Sigmoid colon (tissue), 7 donors: Measurements from ENCODE around the gene TMEM204. TPM values are rescaled to one million over a fixed set of nuclear protein-coding genes. Genes with fewer than 3 reads are reported as not detected.

Experiments used
- DNase-seq: peaks from one replicate; pipeline ENCODE4 v3.0.0-alpha.2; 2019
- H3K27ac ChIP-seq, 4 donors: fragments of 200-600 bp; sonication (generic); one replicate each; pipeline ENCODE4 v1.5.1; 2016 to 2019; ENCODE audit warnings: mild to moderate bottlenecking in 1 of 4
- H3K27me3 ChIP-seq, 3 donors: fragments of 200-600 bp; sonication (generic); one replicate each; pipeline ENCODE4 v1.5.1; 2019; ENCODE audit warnings: mild to moderate bottlenecking in 1 of 3
- H3K36me3 ChIP-seq, 4 donors: fragments of 200-600 bp; sonication (generic); one replicate each; pipeline ENCODE4 v1.5.1; 2016 to 2019
- H3K4me1 ChIP-seq, 4 donors: fragments of 200-600 bp; sonication (generic); one replicate each; pipeline ENCODE4 v1.5.1; 2017 to 2019
- H3K4me3 ChIP-seq, 4 donors: fragments of 200-600 bp; sonication (generic); one replicate each; pipeline ENCODE4 v1.5.1; 2017 to 2019; ENCODE audit warnings: mild to moderate bottlenecking in 2 of 4, moderate library complexity in 1 of 4
- H3K9me3 ChIP-seq, 4 donors: fragments of 200-600 bp in 3 of 4; sonication (generic) in 3 of 4; one replicate each; pipeline versions ENCODE4 v1.5.1 to v1.6.1; 2013 to 2019
- EP300 ChIP-seq, 4 donors: sonication (generic); formaldehyde crosslinking; IDR thresholded peaks; one replicate each; pipeline ENCODE4 v1.6.1; 2017; ENCODE audit warnings: antibody characterized with exemption in 4 of 4
- POLR2A ChIP-seq, 2 donors: fragments of 450-650 bp; IDR thresholded peaks; one replicate each; pipeline ENCODE4 v1.6.1; 2016; ENCODE audit warnings: antibody characterized with exemption in 2 of 2, mild to moderate bottlenecking in 2 of 2, moderate library complexity in 2 of 2
- POLR2AphosphoS5 ChIP-seq, 4 donors: sonication (generic); formaldehyde crosslinking; IDR thresholded peaks; one replicate each; pipeline ENCODE4 v1.6.1; 2017; ENCODE audit warnings: antibody characterized with exemption in 4 of 4
- WGBS, 2 donors: extraction: QIAGEN DNeasy Blood & Tissue Kit; methylation state at CpG; one replicate each; pipeline ENCODE4 v1.1.7; 2013; 5-methylcytosine and 5-hydroxymethylcytosine counted together
- intact Hi-C: fragments of 100-400 bp; cut with DNase I; formaldehyde crosslinking; loops from one replicate; pipeline ENCODE4 v1.15.1; 2023
- polyA plus RNA-seq, 3 donors: library from polyadenylated mRNA; stranded (reverse); fragments of 200-250 nt; gene quantifications; one replicate each; pipeline ENCODE4 v1.2.3, GENCODE V29; 2013
- total RNA-seq, 4 donors: library from RNA; depleted of rRNA; stranded (reverse); fragments of >200 nt; gene quantifications; one replicate each; pipeline ENCODE4 v1.1.0, GENCODE V29; 2016
- TF ChIP-seq, protein P1 (sequence below), 4 experiments: fragments of 450-650 bp in 3 of 4; fragments of 200-600 bp in 1 of 4; IDR thresholded peaks; one replicate each; pipeline ENCODE4 v1.5.1; 2016 to 2019; ENCODE audit warnings: antibody characterized with exemption in 4 of 4, mild to moderate bottlenecking in 3 of 4, moderate library complexity in 2 of 4
- donor health status: healthy with polysubstance abuse.
- donor health status: Bipolar disorder and iron deficiency.
- donor health status: healthy.

Gene TMEM204
- total and polyA plus RNA-seq, 7 donors = 2.5 to 46.0 (median 38.0) TPM

DNA sequence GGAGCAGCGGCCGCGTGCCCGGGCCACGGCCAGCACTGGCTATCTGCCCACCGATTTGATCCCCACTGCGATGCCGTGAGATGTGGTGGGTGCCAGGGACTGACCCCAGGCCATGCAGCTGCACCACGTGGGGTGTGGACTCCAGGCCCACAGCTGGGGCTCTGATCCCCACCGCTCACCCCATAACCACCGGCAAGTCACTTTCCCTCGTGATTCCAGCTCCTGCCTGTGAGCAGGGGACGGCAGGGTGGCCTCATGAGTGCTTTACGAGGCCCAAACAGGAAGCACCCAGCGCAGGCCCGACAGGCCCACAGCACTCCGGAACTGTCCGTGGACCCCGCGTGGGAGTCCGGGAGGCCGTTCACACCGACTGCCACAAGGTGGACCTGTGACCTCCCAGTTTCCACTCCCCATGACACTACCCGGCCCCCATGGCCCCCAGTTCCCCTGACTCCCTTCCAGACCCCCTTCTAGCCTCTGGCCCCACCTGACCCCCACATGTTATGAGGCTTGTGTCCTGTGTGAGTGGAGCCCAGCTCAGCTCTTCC is 45.3 kb upstream of the TMEM204 start:
- peaks cover 0 to 8% (median 8%) of the 10 kb centered on the region in 4 donors for H3K4me1 ChIP-seq
- H3K27ac ChIP-seq = no peak overlapping the region
- no peaks in the 10 kb centered on the region for H3K36me3 ChIP-seq
- H3K4me3 ChIP-seq = no peak overlapping the region
- no peaks in the 10 kb centered on the region for H3K27me3 ChIP-seq
- 89% methylated on average over 24 of the region's 24 CpGs for WGBS, 2 donors
- H3K9me3 ChIP-seq = no peaks in the 10 kb centered on the region
- intact Hi-C loops = no loop called here
- TF ChIP-seq POLR2AphosphoS5 (IDR thresholded peaks at IDR 0.05) (no peak), EP300 (IDR thresholded peaks at IDR 0.05) (no peak), POLR2A (IDR thresholded peaks at IDR 0.05) (no peak)
- TF ChIP-seq, protein P1, sequence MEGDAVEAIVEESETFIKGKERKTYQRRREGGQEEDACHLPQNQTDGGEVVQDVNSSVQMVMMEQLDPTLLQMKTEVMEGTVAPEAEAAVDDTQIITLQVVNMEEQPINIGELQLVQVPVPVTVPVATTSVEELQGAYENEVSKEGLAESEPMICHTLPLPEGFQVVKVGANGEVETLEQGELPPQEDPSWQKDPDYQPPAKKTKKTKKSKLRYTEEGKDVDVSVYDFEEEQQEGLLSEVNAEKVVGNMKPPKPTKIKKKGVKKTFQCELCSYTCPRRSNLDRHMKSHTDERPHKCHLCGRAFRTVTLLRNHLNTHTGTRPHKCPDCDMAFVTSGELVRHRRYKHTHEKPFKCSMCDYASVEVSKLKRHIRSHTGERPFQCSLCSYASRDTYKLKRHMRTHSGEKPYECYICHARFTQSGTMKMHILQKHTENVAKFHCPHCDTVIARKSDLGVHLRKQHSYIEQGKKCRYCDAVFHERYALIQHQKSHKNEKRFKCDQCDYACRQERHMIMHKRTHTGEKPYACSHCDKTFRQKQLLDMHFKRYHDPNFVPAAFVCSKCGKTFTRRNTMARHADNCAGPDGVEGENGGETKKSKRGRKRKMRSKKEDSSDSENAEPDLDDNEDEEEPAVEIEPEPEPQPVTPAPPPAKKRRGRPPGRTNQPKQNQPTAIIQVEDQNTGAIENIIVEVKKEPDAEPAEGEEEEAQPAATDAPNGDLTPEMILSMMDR (IDR thresholded peaks at IDR 0.05) = no peak
- DNase-seq = no peak

DNA sequence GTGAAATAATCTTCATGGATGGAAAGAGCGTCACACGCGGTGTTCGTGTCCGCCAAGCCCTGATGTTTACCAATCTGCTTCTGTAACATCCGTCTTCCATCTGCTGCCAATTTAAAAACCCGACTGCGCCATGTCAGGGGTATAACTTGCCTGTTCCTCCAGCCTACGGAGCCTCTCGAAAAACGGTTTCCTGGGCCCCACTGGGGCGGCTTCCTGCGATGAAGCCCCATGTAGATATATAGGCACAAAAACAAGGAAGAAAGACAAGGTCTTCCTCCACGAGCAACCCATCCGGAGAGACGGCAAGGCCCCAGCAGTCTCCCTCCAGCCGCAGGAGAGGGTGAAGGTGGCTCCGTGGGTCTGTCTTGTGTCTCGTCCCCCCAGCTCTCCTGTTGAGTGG is 44.8 kb upstream of the TMEM204 start, which contains the start of gene PTX4:
PTX4 (minus strand) TSS at position 326 of the 400 bp plus-strand sequence; CDS start at position 291, 35 bp downstream.
- no peaks in the 10 kb centered on the region for H3K27me3 ChIP-seq
- H3K4me3 ChIP-seq = no peak within 1 kb of the TSS
- intact Hi-C loops = no loop called here
- H3K9me3 ChIP-seq = no peaks in the 10 kb centered on the region
- H3K36me3 ChIP-seq = no peaks in the 10 kb centered on the region
- TF ChIP-seq POLR2A (IDR thresholded peaks at IDR 0.05) (no peak), EP300 (IDR thresholded peaks at IDR 0.05) (no peak), POLR2AphosphoS5 (IDR thresholded peaks at IDR 0.05) (no peak)
- TF ChIP-seq, protein P1 (IDR thresholded peaks at IDR 0.05) = no peak
- H3K4me1 ChIP-seq = peaks cover 0 to 11% (median 8%) of the 10 kb centered on the region in 4 donors
- 77 to 88% methylated on average over 19 of the region's 19 CpGs for WGBS, 2 donors
- no peak within 1 kb of the TSS for H3K27ac ChIP-seq
- no peak for DNase-seq

DNA sequence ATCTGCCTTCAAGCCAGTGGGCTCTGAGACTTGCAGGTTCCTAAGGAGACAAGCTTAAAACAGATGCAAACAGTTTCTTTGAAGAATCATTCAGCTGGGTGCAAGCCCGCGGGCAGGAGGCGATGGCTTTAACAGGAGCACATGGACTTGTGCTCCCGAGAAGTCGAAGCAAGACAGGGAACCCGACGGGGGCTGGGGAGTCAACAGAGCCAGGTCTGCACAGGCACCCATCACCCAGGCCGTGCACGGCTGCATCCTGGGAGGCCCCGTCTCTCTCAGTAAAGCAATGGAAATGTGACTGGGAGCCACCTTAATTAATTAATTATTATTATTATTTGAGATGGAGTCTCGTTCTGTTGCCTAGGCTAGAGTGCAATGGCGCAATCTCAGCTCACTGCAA is 44.4 kb upstream of the TMEM204 start:
- no peak overlapping the region for H3K4me3 ChIP-seq
- no peak overlapping the region for H3K27ac ChIP-seq
- H3K9me3 ChIP-seq = no peaks in the 10 kb centered on the region
- intact Hi-C loops = no loop called here
- H3K36me3 ChIP-seq = no peaks in the 10 kb centered on the region
- no peak for DNase-seq
- H3K27me3 ChIP-seq = no peaks in the 10 kb centered on the region
- 94 to 95% methylated on average over 12 of the region's 12 CpGs for WGBS, 2 donors
- H3K4me1 ChIP-seq = peaks cover 0 to 16% (median 12%) of the 10 kb centered on the region in 4 donors
- TF ChIP-seq, protein P1 (IDR thresholded peaks at IDR 0.05) = no peak
- TF ChIP-seq POLR2A (IDR thresholded peaks at IDR 0.05) = no peak
- no peak for TF ChIP-seq EP300 (IDR thresholded peaks at IDR 0.05)
- no peak for TF ChIP-seq POLR2AphosphoS5 (IDR thresholded peaks at IDR 0.05)

DNA sequence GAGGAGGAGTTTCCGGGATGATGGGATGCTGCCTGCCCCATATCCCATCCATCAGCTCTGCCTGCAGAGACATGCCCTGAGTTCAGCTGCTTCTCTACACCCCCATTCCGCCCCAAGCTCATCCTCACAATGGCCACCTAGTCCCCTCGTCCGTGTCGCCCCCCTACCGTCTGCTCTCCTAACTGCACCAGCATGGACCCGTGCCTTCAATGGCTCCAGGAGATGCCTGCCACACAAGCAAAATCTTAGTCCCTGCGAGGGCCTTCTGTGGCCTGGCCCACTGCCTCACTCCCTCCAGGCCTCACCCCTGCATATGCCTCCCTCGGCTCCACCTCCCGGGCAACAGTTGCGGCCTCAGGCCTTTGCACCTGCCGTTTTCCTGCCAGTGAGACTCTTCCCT is 42.1 kb upstream of the TMEM204 start:
- H3K9me3 ChIP-seq = no peaks in the 10 kb centered on the region
- H3K4me1 ChIP-seq = peaks cover 0 to 30% (median 25%) of the 10 kb centered on the region in 4 donors
- no peak overlapping the region for H3K4me3 ChIP-seq
- 88 to 92% methylated on average over 12 of the region's 12 CpGs for WGBS, 2 donors
- no peak for DNase-seq
- peaks cover 6 to 18% (median 10%) of the 10 kb centered on the region in 4 donors for H3K36me3 ChIP-seq
- H3K27me3 ChIP-seq = no peaks in the 10 kb centered on the region
- intact Hi-C loops = loop anchor here (5.0 kb wide), 1 partner anchor 121 kb away; the partner anchor contains the start of genes CRAMP1 and IFT140
- no peak for TF ChIP-seq POLR2AphosphoS5 (IDR thresholded peaks at IDR 0.05)
- TF ChIP-seq EP300 (IDR thresholded peaks at IDR 0.05) = no peak
- no peak for TF ChIP-seq POLR2A (IDR thresholded peaks at IDR 0.05)
- TF ChIP-seq, protein P1 (IDR thresholded peaks at IDR 0.05) = no peak
- H3K27ac ChIP-seq = no peak overlapping the region
